RWPE2 (cell line): ENCODE data around the gene HES1.

ENCODE experiments used
- ATAC-seq: fragments of 200-7000 bp; cut with Tn5 transposase; 3 replicates; pipeline ENCODE4 v1.9.1; 2021; ENCODE audit warnings: low read depth
- DNase-seq: peaks from one replicate; pipeline ENCODE4 v3.0.0-alpha.2; 2020; ENCODE audit warnings: low spot score
- H3K27ac ChIP-seq: fragments of 450-650 bp; 2 replicates; pipeline ENCODE4 v1.5.1; 2017; ENCODE audit warnings: mild to moderate bottlenecking; ENCODE audit not compliant: poor library complexity, severe bottlenecking
- H3K27me3 ChIP-seq: fragments of 250-450 bp; sonication (Bioruptor Pico); 2 replicates; pipeline ENCODE4 v1.5.1; 2021; ENCODE audit warnings: mild to moderate bottlenecking, moderate library complexity; ENCODE audit not compliant: insufficient read depth, poor library complexity, severe bottlenecking
- H3K36me3 ChIP-seq: fragments of 250-450 bp; sonication (Bioruptor Pico); 2 replicates; pipeline ENCODE4 v1.5.1; 2020; ENCODE audit warnings: low read depth, mild to moderate bottlenecking, moderate library complexity
- H3K4me1 ChIP-seq: fragments of 250-450 bp; sonication (Bioruptor Pico); 2 replicates; pipeline ENCODE4 v1.5.1; 2021; ENCODE audit warnings: mild to moderate bottlenecking, moderate library complexity; ENCODE audit not compliant: insufficient read depth, poor library complexity, severe bottlenecking
- H3K4me3 ChIP-seq: fragments of 250-450 bp; sonication (Bioruptor Pico); 2 replicates; pipeline ENCODE4 v1.5.1; 2021; ENCODE audit warnings: mild to moderate bottlenecking, moderate library complexity; ENCODE audit not compliant: severe bottlenecking
- H3K9me3 ChIP-seq: fragments of 250-450 bp; sonication (Bioruptor Pico); 2 replicates; pipeline ENCODE4 v1.5.1; 2021; ENCODE audit warnings: mild to moderate bottlenecking, moderate library complexity; ENCODE audit not compliant: severe bottlenecking
- TF ChIP-seq, protein P1 (sequence below): fragments of 450-650 bp; IDR thresholded peaks from one replicate; pipeline ENCODE4 v1.5.1; 2017; ENCODE audit warnings: mild to moderate bottlenecking, moderate library complexity; ENCODE audit not compliant: poor library complexity, severe bottlenecking

Gene HES1

GRCh38 chr3:194101592-194102432, 34.1 kb upstream of the HES1 start:
- no peak for ATAC-seq
- Histone ChIP-seq H3K36me3 (no peaks in the 10 kb centered on the region), H3K27me3 (no peaks in the 10 kb centered on the region), H3K9me3 (no peaks in the 10 kb centered on the region), H3K27ac (no peak overlapping the region), H3K4me1 (no peaks in the 10 kb centered on the region), H3K4me3 (no peak overlapping the region)
- TF ChIP-seq, protein P1, sequence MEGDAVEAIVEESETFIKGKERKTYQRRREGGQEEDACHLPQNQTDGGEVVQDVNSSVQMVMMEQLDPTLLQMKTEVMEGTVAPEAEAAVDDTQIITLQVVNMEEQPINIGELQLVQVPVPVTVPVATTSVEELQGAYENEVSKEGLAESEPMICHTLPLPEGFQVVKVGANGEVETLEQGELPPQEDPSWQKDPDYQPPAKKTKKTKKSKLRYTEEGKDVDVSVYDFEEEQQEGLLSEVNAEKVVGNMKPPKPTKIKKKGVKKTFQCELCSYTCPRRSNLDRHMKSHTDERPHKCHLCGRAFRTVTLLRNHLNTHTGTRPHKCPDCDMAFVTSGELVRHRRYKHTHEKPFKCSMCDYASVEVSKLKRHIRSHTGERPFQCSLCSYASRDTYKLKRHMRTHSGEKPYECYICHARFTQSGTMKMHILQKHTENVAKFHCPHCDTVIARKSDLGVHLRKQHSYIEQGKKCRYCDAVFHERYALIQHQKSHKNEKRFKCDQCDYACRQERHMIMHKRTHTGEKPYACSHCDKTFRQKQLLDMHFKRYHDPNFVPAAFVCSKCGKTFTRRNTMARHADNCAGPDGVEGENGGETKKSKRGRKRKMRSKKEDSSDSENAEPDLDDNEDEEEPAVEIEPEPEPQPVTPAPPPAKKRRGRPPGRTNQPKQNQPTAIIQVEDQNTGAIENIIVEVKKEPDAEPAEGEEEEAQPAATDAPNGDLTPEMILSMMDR, result no peak
- DNase-seq, result no peak

DNA sequence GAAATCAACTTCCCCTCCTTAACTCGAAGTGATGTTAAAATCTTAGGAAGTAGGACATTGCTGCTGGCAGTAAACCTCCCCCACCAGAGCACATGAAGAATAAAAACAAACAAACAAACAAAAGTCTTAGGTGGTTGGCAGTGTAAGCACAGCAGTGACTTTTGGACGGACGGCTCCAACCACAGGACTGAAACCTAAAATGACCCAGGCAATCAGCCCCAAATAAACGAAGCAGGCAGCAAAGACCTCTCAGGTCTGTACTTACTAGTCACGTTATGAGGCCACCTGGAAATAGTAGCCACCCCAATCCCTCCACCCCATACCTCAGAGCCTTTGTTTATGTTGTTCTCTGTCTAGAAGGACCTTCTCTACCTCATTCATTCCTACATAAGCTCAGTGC, 33.5 kb upstream of the HES1 start:
- no peak for ATAC-seq
- no peak overlapping the region for H3K4me3 ChIP-seq
- no peaks in the 10 kb centered on the region for H3K36me3 ChIP-seq
- DNase-seq, result no peak
- TF ChIP-seq, protein P1, result no peak
- no peaks in the 10 kb centered on the region for H3K4me1 ChIP-seq
- H3K27me3 ChIP-seq, result no peaks in the 10 kb centered on the region
- no peak overlapping the region for H3K27ac ChIP-seq
- H3K9me3 ChIP-seq, result no peaks in the 10 kb centered on the region

DNA sequence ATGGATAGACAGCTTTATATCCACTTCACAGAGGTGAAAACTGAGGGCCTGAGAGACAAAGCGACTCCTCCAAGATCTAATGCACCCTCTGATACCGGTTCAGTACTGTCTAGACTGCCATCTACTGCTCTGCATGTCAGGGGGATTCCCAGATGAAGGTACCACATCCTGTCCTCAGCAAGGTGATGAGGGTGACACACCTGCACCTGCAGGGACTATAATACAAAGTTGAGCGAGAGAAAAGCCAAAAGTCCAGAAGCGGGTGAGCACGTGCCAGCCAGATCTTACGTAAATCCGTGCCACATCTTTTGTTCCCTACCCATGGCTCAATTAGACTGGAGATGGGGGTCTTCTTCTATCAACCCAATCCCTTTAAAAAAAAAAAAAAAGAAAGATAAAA, 32.4 kb upstream of the HES1 start:
- Histone ChIP-seq H3K4me3 (no peak overlapping the region), H3K27me3 (no peaks in the 10 kb centered on the region), H3K36me3 (no peaks in the 10 kb centered on the region), H3K4me1 (no peaks in the 10 kb centered on the region), H3K9me3 (no peaks in the 10 kb centered on the region), H3K27ac (no peak overlapping the region)
- ATAC-seq, result no peak
- DNase-seq, result no peak
- TF ChIP-seq, protein P1, result no peak

DNA sequence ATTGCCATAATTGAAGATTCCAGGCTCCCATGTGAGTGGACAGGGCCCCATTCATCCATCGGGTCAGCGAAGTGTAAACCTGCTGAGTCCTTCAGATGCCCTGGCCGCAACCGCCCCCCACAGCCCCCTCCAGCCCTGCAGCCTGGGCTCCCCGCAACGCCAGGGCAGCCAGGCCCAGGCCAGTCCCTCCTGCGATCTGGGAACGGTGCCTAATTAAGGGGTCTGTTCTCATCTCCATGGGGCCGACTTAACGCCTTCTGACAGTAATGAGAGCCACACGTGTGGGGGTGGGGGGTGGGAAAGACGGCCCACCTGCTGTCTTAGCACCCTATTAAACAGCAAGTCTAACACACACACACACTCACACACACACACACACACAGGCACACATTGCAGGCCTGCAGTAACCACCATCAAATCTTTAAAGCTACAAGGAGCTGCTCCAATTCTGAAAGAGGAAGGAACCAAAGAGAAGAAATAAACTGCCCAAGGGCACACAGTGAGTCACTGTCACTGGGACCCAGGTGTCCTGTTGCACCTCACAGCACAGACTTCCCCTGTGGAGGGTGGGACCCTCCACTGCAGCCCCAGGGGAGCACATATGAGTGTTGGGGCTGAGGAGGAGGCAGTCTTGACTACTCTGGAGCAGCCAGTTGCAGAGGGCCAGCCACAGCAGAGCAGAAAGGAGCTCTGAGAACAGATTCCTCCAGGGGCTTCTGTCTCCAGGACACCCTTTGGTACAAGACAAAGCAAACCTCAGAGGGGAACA, 31.8 kb upstream of the HES1 start:
- Histone ChIP-seq H3K27ac (no peak overlapping the region), H3K4me3 (no peak overlapping the region), H3K27me3 (no peaks in the 10 kb centered on the region), H3K36me3 (no peaks in the 10 kb centered on the region), H3K4me1 (no peaks in the 10 kb centered on the region), H3K9me3 (no peaks in the 10 kb centered on the region)
- TF ChIP-seq, protein P1, result no peak
- ATAC-seq, result no peak
- no peak for DNase-seq
